Activated CD4-positive, alpha-beta T cell treated with anti-CD3 and anti-CD28 coated beads, Interleukin-2, amount 50 U/mL, for 16 hours (primary cell): ENCODE data around the gene SPATA2L.
"Not testable (repeated sequence)": the region's sequence is repeated elsewhere in the genome, so short reads cannot be mapped to it uniquely, and the experiment has no call there.

Experiments
- DNase-seq: peaks from one replicate; pipeline ENCODE4 v3.0.0-alpha.2; 2020

SPATA2L gene

DNA sequence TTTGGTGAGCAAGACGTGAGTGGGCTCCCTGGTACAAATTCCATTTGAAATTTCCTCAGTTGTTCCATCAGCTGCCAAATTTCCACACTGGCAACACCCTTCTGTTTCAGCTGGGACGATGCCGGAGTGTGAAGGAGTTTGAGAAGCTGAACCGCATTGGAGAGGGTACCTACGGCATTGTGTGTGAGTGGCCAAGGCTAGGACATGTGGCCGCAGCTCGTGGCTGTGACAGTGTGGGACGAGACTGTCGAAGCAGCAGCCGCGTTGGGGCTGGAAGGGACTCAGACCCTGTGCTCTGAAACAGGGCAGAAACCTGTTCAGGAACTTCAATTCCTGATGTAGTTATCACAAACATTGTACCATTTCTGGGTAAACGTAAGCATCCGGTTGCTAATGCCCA is 12.4 kb downstream of the SPATA2L start:
- DNase-seq, result no peak

DNA sequence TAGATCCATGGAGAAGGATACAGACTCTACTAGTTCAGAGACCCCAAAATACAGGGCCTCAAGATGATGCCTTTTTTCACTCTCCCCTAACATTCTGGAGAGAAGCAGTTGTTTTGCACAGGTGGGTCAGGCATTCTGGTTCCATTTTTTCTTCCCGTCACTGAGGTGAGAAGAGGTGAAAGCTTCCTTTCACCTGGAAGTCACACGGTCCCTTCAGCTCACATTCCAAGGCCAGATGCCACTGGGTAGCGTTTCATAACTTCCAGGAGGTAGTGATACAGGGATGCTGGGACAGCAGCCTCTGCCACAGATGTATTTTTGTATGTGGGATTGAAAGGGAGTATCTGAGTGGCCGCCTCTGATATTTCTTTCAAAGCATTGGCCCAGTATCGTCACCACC is 13.1 kb downstream of the SPATA2L start:
- DNase-seq, result no peak

DNA sequence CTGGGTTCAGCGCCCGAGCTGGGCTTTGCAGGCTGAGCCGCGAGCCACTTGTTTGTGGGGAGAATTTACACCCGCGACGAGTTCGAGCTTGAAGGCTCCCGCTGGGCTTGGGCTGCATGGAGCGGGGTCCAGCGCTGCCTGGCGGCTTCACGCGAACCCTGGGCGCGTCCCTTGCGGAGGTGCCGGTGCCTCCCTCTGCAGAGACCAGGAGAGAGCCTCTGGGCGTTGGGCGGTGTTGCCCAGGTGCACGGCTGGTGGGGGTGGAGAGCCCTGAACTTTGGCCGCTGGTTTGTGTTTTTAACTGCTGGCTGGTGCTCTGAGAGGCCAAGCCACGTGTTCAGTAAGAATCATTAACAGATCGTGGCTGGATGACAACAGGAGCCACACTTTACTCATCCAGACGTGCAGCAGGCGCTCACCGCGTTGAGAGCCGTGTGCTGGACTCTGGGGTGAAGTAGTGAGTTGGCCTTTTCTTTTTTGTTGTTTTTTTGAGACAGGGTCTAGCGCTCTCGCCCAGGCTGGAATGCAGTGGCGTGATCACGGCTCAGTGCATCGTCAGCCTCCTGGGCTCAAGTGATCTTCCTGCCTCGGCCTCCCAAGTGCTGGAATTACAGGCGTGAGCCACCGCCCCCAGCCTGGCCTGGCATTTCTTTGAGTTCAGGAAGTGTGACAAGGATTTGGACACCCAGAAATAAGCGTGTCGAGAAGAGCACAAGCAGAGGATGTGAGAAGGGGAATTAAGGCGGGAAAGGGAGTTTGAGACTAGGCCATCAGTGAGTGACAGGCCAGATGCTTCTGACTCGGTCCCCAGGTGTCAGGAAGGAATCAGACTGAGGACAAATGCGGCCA is 14.2 kb downstream of the SPATA2L start:
- peak; percentile 23 for DNase-seq

DNA sequence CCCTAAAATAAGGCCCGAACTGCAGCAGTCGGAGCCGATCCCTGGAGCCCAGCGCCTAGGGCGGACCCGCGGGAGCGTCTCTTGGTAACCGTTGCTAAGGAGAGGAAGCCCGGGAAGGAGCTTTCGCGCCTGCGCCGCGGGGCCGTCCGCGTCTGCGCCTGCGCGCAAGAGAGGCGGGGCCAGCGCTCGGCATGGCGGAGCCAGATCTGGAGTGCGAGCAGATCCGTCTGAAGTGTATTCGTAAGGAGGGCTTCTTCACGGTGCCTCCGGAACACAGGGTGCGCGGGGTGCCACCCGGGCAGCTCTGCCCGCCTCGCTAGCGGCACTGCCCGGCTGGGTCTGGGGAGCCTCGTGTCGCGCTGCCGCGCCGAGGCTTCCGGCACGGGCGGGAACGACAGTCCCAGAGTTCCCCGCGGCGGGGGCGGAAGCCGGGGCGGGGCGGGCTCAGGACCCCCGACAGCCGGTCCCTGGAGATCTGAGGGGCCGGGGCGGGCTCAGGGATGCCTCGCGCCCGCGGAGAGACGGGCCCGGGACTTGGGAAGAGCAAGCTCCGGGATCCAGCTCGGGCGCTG is 14.9 kb downstream of the SPATA2L start, which contains the start of gene CDK10:
Gene CDK10 (plus strand): TSS at position 170 of the 572 bp plus-strand sequence. CDS start 22 bp downstream, at position 192.
- DNase-seq, result peak; percentile 93

DNA sequence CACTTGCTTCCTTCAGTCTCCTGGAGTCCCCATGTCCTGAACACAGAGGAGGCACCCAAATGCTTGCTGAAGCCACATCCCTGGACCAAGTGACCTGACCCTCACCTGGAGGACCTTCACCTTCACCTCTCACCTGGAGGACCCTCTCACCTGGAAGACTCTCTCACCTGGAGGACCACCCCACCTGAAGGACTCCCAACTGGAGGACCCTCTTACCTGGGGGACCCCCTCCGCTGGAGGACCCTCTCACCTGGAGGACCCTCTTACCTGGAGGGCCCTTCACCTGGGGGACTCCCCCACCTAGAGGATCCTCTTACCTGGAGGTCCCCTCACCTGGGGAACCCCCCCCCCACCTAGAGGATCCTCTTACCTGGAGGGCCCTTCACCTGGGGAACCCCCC is 15.6 kb downstream of the SPATA2L start:
- DNase-seq, result no peak

DNA sequence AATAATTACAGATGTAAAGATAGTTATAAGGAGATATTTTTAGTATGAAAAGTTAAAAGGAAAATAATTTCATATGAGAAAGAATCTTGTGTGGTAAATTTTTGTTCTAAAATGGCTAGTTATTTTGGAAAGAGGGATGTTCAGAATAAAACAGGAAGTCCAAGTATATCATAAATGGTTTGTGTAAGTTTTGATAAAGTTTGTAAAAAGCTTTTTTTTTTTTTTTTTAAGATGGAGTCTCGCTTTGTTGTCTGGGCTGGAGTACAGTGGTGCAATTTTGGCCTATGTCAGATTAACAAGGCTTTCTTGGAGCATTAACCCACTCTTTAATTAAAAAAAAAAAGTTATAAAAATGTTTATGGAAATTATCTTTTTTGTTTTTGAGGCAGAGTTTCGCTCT is 23.2 kb downstream of the SPATA2L start:
- no peak for DNase-seq

DNA sequence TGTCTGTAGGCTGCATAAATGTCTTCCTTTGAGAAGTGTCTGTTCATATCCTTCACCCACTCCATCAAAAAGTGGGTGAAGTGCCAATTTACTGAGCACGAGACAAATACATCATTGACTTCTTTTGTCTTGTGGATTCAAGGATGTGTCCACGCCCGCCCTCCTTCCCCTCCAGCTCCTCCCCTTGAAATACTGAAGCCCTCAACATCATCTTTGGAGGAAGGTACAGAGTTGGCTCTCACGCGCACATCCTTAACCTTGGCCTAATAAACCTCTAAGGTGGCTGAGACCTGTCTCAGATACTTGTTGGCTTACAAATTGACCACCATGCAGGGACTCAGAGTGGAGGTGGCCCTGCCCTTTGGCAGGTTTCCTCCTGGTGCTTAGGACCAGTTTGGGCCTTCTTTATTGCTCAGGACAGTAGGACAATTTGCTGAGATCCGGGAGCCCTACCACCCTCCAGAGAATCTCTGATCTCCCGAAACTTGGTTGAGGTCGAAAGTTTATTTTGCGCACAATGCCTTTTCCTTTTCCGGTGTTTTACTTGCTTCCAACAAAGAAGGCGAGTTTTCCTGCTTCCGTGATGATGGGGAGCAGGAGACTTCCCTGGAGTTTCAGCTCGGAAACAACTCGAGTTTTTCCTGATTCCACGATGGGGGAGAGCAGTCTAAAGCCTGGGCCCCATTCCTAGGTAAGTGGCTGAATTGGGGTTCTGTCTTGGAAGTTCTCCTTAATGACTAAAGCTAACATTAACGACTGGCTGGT is 29.1 kb downstream of the SPATA2L start:
- no peak for DNase-seq

DNA sequence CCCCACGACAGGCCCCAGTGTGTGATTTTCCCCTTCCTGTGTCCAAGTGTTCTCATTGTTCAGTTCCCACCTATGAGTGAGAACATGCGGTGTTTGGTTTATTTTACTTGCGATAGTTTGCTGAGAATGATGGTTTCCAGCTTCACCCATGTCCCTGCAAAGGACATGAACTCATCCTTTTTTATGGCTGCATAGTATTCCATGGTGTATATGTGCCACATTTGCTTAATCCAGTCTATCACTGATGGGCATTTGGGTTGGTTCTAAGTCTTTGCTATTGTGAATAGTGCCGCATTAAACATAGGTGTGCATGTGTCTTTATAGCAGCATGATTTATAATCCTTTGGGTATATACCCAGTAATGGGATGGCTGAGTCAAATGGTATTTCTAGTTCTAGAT is 29.9 kb downstream of the SPATA2L start:
- not testable (repeated sequence) for DNase-seq

DNA sequence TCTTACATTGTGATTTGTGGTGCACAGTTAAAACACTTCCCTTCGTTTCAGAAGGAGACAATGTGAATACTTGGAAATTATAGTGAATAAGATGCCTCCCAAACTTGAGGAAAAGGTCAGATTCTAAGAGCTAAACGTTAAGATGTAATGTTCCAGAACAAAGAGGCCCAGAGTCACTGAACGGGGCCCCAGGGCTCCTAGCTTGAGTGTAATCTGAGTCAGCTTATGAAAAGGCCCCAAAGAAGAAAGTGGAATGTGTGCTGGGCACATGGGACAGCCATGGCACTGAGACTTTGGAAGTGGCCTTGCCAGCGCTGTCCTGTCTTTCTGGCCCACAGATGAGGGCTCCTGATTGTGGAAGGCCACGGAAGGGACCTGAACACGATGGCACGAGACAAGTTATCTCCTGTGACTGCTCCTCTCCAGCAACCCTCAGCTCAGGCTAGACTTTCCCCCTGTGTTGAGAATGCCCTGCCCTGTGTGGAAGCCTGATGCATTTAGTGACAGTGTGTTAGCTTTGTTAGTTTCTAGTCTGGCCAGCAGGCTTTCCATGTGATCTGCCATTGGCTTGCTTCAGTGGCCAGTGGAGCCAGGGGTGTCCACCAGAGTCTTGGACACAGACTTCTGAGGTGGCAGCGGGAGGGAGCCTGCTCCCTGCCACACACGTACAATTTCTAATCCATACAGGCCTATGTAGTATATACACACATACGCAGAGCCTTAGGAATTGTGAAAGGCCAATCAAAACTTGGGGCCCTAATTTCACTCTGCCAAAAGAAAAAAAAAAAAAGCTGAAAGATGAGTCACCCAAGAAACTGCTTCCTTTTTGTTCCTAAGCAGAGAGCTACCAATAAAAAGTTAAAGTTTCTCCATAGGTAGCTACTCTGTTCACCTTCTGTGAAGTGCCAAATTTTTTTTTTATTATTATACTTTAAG is 30.7 kb downstream of the SPATA2L start:
- DNase-seq, result no peak

DNA sequence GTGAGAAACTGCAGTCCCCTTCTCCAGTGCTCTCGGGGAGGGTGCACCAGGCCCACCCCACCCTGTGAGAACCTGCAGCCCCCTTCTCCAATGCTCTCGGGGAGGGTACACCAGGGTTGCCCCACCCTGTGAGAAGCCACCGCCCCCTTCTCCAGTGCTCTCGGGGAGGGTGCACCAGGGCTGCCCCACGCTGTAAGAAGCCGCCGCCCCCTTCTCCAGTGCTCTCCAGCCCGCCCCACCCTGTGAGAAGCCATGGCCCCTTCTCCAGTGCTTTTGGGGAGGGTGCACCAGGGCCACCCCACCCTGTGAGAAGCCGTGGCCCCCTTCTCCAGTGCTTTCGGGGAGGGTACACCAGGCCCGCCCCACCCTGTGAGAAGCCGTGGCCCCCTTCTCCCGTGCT is 31.8 kb downstream of the SPATA2L start:
- DNase-seq, result no peak

DNA sequence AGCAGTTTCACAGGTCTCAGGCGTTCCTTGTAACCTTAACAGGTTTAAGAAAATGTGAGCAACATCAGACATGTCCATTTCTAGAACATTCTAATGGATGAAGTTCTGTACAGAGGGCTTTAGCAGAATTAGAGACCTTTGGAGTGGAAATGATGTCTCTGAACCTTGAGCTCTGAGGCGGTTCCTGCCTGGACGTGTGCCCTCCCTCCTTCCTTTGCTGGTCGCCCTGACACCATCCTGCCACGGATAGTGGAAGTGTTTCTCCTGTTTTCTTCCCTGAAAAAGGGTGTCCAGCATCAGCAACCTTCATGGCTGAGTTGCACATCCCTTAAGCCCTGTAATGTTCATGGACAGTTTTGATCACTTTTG is 32.7 kb downstream of the SPATA2L start:
- DNase-seq, result no peak

DNA sequence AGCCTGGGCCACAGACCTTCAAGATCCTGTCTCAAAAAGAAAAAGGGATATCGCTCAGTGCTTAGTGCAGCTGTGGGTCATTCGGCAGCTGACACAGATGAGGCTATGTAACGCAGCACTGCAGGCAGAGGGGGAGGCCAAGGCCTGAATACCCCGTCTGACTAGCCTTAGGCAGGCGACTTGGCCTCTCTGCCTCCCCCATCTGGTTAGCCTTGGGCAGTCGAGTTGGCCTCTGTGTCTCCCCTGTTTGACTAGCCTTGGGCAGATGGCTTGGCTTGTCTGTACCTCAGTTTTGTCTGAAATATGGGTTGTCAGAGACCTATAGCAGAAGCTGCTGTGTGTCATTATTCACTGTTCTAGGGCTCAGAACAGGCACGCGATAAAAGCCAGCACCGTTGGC is 33.9 kb downstream of the SPATA2L start:
- DNase-seq, result no peak

DNA sequence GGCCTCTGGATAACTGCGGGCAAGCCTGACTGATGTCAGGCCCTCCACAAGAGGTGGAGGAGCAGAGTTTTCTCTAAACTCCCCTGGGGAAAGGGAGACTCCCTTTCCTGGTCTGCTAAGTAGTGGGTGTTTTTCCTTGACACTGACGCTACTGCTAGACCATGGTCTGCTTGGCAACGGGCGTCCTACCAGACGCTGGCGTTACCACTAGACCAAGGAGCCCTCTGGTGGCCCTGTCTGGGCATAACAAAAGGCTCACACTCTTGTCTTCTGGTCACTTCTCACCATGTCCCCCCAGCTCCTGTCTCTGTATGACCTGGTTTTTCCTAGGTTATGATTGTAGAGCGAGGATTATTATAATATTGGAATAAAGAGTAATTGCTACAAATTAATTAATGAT is 34.5 kb downstream of the SPATA2L start:
- peak; percentile 30 for DNase-seq

DNA sequence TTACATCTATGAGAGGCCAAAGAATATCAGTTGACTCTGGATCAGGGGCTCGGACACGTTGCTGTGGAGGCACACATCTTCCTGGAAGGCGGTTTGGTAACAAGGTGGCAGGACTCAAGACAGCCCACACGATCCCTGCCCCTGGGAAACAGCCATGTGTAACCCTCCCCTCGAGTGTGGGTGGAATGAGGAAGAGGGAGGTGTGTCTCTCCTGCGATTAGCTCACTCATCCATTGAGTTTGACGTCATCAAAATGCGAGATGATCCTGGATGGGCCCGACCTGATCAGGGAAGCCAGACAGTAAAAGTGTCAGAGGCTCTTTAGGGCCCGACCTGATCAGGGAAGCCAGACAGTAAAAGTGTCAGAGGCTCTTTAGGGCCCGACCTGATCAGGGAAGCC is 37.3 kb downstream of the SPATA2L start:
- not testable (repeated sequence) for DNase-seq

DNA sequence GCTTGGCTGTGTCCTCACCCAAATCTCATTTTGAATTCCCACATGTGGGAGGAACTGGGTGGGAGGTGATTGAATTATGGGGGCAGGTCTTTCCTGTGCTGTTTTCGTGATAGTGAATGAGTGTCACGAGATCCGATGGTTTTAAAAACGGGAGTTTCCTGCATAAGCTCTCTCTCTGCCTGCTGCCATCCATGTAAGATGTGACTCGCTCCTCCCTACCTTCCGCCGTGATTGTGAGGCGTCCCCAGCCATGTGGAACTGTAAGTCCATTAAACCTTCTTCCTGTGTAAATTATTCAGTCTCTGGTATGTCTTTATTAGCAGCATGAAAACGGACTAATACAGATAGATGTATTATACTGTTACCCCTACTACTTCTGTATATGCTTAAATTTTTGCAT is 40.3 kb downstream of the SPATA2L start:
- DNase-seq, result no peak

DNA sequence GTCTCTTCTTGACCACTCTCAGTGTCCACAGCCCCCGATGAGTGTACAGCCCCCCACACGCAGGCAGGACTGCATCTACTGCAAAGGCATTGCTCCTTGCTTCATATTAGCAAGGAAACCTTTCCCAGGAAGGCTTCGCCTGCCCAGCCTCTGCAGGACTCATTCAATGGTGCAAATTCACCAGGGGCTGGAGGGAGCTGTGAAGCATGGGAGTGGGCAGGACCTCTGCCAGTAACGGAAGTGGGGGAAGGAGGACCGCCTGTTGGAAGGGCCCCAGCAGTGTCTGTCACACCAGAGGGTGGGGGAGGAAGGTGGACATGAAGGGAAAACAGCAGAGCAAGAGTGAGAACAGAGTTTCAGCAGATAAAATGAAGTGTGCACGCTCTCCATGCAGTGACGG is 41.4 kb downstream of the SPATA2L start:
- no peak for DNase-seq

DNA sequence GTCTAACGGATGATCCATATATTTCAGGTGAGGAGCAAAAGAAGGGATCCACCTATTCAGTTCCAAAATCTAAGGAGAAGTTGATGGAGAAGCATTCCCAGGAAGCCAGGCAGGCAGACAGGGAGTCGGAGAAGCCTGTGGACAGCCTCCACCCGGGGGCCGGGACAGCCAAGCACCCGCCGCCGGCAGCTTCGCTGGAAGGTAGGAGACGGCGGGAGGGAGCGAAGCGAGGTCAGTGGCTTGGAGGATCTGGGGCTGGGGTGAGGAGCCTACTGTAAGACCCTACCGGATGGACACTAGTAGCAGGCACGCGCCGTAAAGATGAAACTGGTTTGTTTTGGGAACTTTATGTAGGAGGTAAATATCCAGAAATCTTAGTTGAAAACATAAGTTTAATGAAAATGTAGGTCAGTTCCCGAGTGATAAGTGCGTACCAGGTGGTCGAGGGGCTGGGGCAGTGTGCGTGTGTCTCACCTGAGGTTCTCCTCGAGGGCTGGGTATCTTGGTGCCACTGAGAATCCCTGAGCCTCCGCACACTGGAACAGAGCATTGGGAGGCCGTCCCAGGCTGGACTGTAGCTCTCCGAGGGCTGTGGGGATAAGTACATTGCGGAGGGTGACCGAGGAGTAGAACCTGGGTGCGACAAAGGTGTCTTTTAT is 43.2 kb downstream of the SPATA2L start:
- peak; percentile 15 for DNase-seq

DNA sequence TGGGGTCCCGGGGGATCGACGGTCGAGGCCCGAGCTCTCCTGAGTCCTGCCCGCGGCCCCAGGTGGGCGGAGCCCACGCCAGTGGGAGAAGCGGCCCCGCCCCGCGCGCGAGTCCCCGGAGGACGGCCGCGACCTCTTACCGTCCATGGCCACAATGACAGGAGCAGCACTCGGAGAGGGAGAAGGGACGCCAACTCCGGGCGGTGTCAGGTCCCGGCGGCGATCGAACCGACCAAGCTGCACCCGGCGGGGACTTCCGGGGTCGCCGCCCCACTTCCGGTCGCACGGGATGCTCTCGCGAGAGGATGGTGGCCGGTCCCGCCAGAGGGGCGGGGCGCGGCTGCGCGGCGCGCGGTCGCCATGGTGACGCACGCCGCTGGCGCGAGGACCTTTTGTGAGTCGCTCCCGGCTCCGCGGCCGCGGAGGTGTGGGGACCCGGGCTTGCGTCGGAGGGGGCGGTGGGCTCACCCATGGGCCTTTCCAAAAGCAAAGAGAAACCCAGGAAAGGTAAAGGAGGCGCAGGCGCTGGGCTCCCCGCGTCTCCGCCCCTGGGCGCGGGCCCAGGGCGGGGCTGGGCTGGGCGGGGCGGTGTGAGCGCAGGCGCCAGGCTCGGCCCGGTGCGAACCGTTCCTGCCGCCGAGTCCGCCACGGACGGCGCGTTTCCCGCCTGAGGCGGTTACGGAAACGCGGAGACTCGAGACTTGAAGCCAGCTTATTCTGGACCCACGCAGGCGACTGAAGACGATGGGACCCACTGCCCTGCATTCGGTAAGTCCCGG is 43.9 kb downstream of the SPATA2L start, which contains the start of the genes CHMP1A and SPATA33:
Gene CHMP1A (minus strand): TSS at position 267 of the 779 bp plus-strand sequence. CDS start 120 bp downstream, at position 147.
Gene SPATA33 (plus strand): TSS at position 395 of the 779 bp plus-strand sequence. CDS start 76 bp downstream, at position 471.
- DNase-seq, result peak; percentile 93

DNA sequence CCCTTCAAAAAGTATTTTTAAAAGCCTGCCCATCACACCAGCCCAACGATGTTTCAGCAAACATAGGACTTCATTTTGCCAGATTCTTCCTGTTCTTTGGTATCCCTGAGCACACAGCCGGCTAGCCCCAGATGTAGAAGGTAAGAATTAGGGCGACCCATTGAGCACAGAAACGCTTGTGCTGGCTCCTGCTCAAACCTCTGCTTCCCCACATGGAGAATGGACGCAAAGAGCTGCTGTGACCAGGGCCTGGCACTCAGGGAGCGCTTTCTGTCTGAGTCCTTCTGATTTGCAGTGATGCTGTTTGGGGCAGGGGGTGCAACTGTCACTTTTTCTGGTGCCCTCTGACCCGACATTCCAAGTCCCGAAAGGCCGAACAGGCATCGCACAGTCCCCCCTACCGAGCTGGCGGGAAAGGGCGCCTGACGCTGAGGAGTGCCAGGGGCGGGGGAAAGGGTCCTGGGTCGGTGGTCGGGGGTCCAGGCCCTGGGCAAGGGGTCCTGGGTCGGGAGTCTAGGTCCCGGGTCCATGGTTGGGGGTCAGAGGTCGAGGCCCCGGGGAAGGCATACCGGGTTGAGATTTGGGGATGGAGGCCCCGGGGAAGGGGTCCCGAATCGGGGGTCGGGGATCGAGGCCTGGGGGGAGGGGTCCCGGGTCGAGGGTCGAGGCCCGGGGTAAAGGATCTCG is 44.9 kb downstream of the SPATA2L start:
- DNase-seq, result no peak

DNA sequence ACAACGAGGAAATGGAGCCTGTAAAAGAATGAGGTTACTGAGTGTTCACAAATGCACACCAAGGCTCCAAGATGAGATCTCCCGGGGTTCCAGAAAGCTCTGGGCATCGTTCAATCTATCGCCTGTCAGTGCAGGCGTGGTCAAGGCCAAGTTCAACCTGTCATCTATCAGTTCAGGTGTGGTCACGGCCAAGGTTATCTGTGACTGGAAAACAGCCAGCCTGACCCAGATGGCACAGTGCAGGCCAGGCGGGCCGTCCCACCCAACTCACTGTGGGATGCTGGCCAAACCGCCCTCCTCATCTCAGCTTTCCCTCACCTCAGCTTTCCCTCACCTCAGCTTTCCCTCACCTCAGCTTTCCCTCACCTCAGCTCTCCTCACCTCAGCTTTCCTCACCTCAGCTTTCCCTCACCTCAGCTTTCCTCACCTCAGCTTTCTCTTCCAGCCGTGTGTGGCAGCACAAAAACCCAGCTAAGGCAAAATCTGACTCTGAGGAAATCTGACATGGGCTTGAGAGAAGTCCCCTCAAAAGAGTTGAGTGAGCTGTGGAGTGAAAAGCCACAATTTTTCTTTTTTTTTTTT is 46.4 kb downstream of the SPATA2L start:
- no peak for DNase-seq
